Measurements from ENCODE around the gene APBB1IP.

APBB1IP gene

DNA sequence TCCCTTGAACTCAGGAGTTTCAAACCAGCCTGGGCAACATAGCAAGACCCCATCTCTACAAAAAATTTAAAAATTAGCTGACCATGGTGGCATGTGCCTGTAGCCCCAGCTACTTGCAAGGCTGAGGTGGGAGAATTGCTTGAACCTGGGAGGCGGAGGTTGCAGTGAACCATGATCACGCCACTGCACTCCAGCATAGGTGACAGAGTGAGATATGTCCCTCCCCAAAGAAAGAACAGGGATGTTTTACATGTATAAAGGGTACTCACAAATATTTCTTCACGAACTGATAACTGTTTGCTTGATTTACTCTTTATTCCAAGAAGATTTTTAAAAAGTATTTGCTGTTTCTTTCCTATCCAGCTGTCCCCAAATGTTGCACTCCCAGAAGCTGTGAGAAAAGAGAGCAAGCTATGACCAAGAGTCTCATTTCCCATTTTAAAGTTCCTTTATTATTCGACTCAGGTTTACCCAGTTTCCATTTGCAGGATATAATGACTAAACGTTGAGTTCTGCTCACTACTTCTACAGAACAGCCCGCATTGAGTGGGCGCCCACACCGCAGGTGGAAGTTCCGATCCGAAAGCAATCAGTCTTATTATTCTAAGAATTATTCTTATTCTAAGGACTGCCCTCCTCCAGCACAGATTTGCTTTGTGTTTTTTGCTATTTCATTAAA lies 90.7 kb downstream of the APBB1IP start:
- no peak overlapping the region for H3K18ac ChIP-seq (ENCODE audit: low read length)
- no peak overlapping the region for H3K23ac ChIP-seq (ENCODE audit: low read depth, low read length, poor library complexity)
- H2BK120ac ChIP-seq (ENCODE audit: low read depth, low read length), result no peak overlapping the region
- H4K8ac ChIP-seq (ENCODE audit: low read depth, low read length), result no peak overlapping the region
- no peak for DNase-seq (ENCODE audit: low spot score)
- H2AK5ac ChIP-seq (ENCODE audit: low read depth, low read length), result no peak overlapping the region
- H3K27ac ChIP-seq (replicated peaks; ENCODE audit: low read length), result no peak overlapping the region
- no peaks in the 10 kb centered on the region for H3K27me3 ChIP-seq (ENCODE audit: control insufficient read depth in 3 of 3, insufficient read depth in 3 of 3, low read depth in 1 of 3, low read length in 3 of 3)
- H3K9ac ChIP-seq (ENCODE audit: low read depth, low read length, poor library complexity), result no peak overlapping the region
- H2BK15ac ChIP-seq (ENCODE audit: low read length), result no peak overlapping the region
- no peak overlapping the region for H3K4me2 ChIP-seq (ENCODE audit: insufficient read depth, low read length, poor library complexity, severe bottlenecking)
- no peak overlapping the region for H3K4me3 ChIP-seq (ENCODE audit: low read length in 2 of 2)
- H3K4me1 ChIP-seq (ENCODE audit: control insufficient read depth in 2 of 2, insufficient read depth in 1 of 2, low read depth in 1 of 2, low read length in 2 of 2), result peaks cover 0 to 1% of the 10 kb centered on the region in 2 donors
- no peak overlapping the region for H2AFZ ChIP-seq (ENCODE audit: low read length)
- H3K36me3 ChIP-seq (replicated peaks in 1 of 2; ENCODE audit: control insufficient read depth in 2 of 2, insufficient read depth in 2 of 2, low read length in 2 of 2), result no peaks in the 10 kb centered on the region
- no peaks in the 10 kb centered on the region for H3K79me1 ChIP-seq (ENCODE audit: low read depth, low read length)
- no peaks in the 10 kb centered on the region for H3K9me3 ChIP-seq (replicated peaks in 1 of 2; ENCODE audit: control insufficient read depth in 2 of 2, insufficient read depth in 1 of 2, low read depth in 1 of 2, low read length in 2 of 2)
- no peak overlapping the region for H3K4ac ChIP-seq (ENCODE audit: low read length)
- H2BK12ac ChIP-seq (ENCODE audit: low read length), result no peak overlapping the region
- WGBS, 2 donors (ENCODE audit: extremely low coverage in 2 of 2, insufficient read length in 2 of 2, insufficient replicate concordance in 1 of 2), result no CpG with 5 or more reads among the region's 10 CpGs
- no peak overlapping the region for H2BK5ac ChIP-seq (ENCODE audit: low read length)
- H3K14ac ChIP-seq (ENCODE audit: low read length), result no peak overlapping the region
- no peak overlapping the region for H4K91ac ChIP-seq (ENCODE audit: low read depth, low read length, poor library complexity)

- H3K4ac ChIP-seq (ENCODE audit: low read length), result no peak overlapping the region
- no peak overlapping the region for H4K8ac ChIP-seq (ENCODE audit: low read depth, low read length)
- DNase-seq (ENCODE audit: low spot score), result no peak
- H3K9me3 ChIP-seq (replicated peaks in 1 of 2; ENCODE audit: control insufficient read depth in 2 of 2, insufficient read depth in 1 of 2, low read depth in 1 of 2, low read length in 2 of 2), result no peaks in the 10 kb centered on the region
- H2AK5ac ChIP-seq (ENCODE audit: low read depth, low read length), result no peak overlapping the region
- no peak overlapping the region for H3K9ac ChIP-seq (ENCODE audit: low read depth, low read length, poor library complexity)
- no peaks in the 10 kb centered on the region for H3K27me3 ChIP-seq (ENCODE audit: control insufficient read depth in 3 of 3, insufficient read depth in 3 of 3, low read depth in 1 of 3, low read length in 3 of 3)
- no peak overlapping the region for H2BK5ac ChIP-seq (ENCODE audit: low read length)
- no peak overlapping the region for H3K23ac ChIP-seq (ENCODE audit: low read depth, low read length, poor library complexity)
- H3K4me1 ChIP-seq (ENCODE audit: control insufficient read depth in 2 of 2, insufficient read depth in 1 of 2, low read depth in 1 of 2, low read length in 2 of 2), result no peaks in the 10 kb centered on the region
- H3K14ac ChIP-seq (ENCODE audit: low read length), result no peak overlapping the region
- WGBS, 2 donors (ENCODE audit: extremely low coverage in 2 of 2, insufficient read length in 2 of 2, insufficient replicate concordance in 1 of 2), result no CpG with 5 or more reads among the region's 7 CpGs
- no peak overlapping the region for H2BK15ac ChIP-seq (ENCODE audit: low read length)
- no peak overlapping the region for H2BK12ac ChIP-seq (ENCODE audit: low read length)
- H3K79me1 ChIP-seq (ENCODE audit: low read depth, low read length), result no peaks in the 10 kb centered on the region
- H4K91ac ChIP-seq (ENCODE audit: low read depth, low read length, poor library complexity), result no peak overlapping the region
- H3K18ac ChIP-seq (ENCODE audit: low read length), result peak overlapping the region; percentile 64
- no peak overlapping the region for H2BK120ac ChIP-seq (ENCODE audit: low read depth, low read length)
- H3K36me3 ChIP-seq (replicated peaks in 1 of 2; ENCODE audit: control insufficient read depth in 2 of 2, insufficient read depth in 2 of 2, low read length in 2 of 2), result no peaks in the 10 kb centered on the region
- no peak overlapping the region for H3K27ac ChIP-seq (replicated peaks; ENCODE audit: low read length)
- H3K4me2 ChIP-seq (ENCODE audit: insufficient read depth, low read length, poor library complexity, severe bottlenecking), result no peak overlapping the region
- H2AFZ ChIP-seq (ENCODE audit: low read length), result no peak overlapping the region
- H3K4me3 ChIP-seq (ENCODE audit: low read length in 2 of 2), result peak overlapping the region in 1 of 2 donors; percentile 58
These were observed 96.2 kb downstream of the APBB1IP start for GRCh38 chr10:26534384-26534783.

DNA sequence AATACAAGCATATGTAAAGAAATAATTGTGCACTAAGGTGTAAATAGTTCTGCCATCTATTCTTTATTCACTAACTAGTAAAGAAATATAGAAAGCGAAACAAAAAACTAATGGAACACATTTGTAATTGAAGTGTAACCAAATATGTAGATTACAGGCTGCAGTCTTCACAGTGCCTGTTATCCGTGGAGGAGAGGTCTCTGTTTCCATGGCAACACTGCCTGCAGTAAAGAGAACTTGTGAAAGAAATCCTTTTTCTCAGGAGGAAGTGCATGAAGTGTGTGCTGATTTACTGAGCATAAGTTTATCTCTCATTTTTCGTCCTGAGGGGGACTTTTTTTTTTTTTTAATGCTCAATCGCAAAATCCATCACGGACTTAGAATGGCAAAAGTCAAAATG lies 102.5 kb downstream of the APBB1IP start:
- no peak overlapping the region for H2BK120ac ChIP-seq (ENCODE audit: low read depth, low read length)

GRCh38 chr10:26543567-26544306 lies 105.6 kb downstream of the APBB1IP start:
- no peak overlapping the region for H2BK5ac ChIP-seq (ENCODE audit: low read length)
- no peak overlapping the region for H3K18ac ChIP-seq (ENCODE audit: low read length)
- no peak for DNase-seq (ENCODE audit: low spot score)
- WGBS, 2 donors (ENCODE audit: extremely low coverage in 2 of 2, insufficient read length in 2 of 2, insufficient replicate concordance in 1 of 2), result no CpG with 5 or more reads among the region's 7 CpGs
- H3K27me3 ChIP-seq (ENCODE audit: control insufficient read depth in 3 of 3, insufficient read depth in 3 of 3, low read depth in 1 of 3, low read length in 3 of 3), result no peaks in the 10 kb centered on the region
- no peak overlapping the region for H2BK120ac ChIP-seq (ENCODE audit: low read depth, low read length)
- no peak overlapping the region for H2AFZ ChIP-seq (ENCODE audit: low read length)
- no peak overlapping the region for H4K91ac ChIP-seq (ENCODE audit: low read depth, low read length, poor library complexity)
- no peak overlapping the region for H3K4me3 ChIP-seq (ENCODE audit: low read length in 2 of 2)
- no peak overlapping the region for H3K9ac ChIP-seq (ENCODE audit: low read depth, low read length, poor library complexity)
- H2BK15ac ChIP-seq (ENCODE audit: low read length), result no peak overlapping the region
- H3K23ac ChIP-seq (ENCODE audit: low read depth, low read length, poor library complexity), result no peak overlapping the region
- no peak overlapping the region for H3K27ac ChIP-seq (replicated peaks; ENCODE audit: low read length)
- H3K9me3 ChIP-seq (replicated peaks in 1 of 2; ENCODE audit: control insufficient read depth in 2 of 2, insufficient read depth in 1 of 2, low read depth in 1 of 2, low read length in 2 of 2), result no peaks in the 10 kb centered on the region
- H2AK5ac ChIP-seq (ENCODE audit: low read depth, low read length), result no peak overlapping the region
- no peak overlapping the region for H3K4me2 ChIP-seq (ENCODE audit: insufficient read depth, low read length, poor library complexity, severe bottlenecking)
- no peak overlapping the region for H2BK12ac ChIP-seq (ENCODE audit: low read length)
- H3K36me3 ChIP-seq (replicated peaks in 1 of 2; ENCODE audit: control insufficient read depth in 2 of 2, insufficient read depth in 2 of 2, low read length in 2 of 2), result no peaks in the 10 kb centered on the region
- no peak overlapping the region for H3K4ac ChIP-seq (ENCODE audit: low read length)
- H3K79me1 ChIP-seq (ENCODE audit: low read depth, low read length), result no peaks in the 10 kb centered on the region
- H4K8ac ChIP-seq (ENCODE audit: low read depth, low read length), result no peak overlapping the region
- H3K4me1 ChIP-seq (ENCODE audit: control insufficient read depth in 2 of 2, insufficient read depth in 1 of 2, low read depth in 1 of 2, low read length in 2 of 2), result peaks cover 2 to 3% of the 10 kb centered on the region in 2 donors
- H3K14ac ChIP-seq (ENCODE audit: low read length), result no peak overlapping the region

More for the DNA sequence above, 102.5 kb downstream of the APBB1IP start:
- H2BK5ac ChIP-seq (ENCODE audit: low read length), result no peak overlapping the region
- no peak overlapping the region for H3K9ac ChIP-seq (ENCODE audit: low read depth, low read length, poor library complexity)
- WGBS, 2 donors (ENCODE audit: extremely low coverage in 2 of 2, insufficient read length in 2 of 2, insufficient replicate concordance in 1 of 2), result no CpG with 5 or more reads among the region's 5 CpGs
- no peak overlapping the region for H3K14ac ChIP-seq (ENCODE audit: low read length)
- no peak overlapping the region for H2BK12ac ChIP-seq (ENCODE audit: low read length)
- no peak overlapping the region for H3K23ac ChIP-seq (ENCODE audit: low read depth, low read length, poor library complexity)
- DNase-seq (ENCODE audit: low spot score), result peak; percentile 30
- no peak overlapping the region for H2AK5ac ChIP-seq (ENCODE audit: low read depth, low read length)
- no peaks in the 10 kb centered on the region for H3K79me1 ChIP-seq (ENCODE audit: low read depth, low read length)
- no peak overlapping the region for H3K18ac ChIP-seq (ENCODE audit: low read length)
- no peak overlapping the region for H2AFZ ChIP-seq (ENCODE audit: low read length)
- H3K4me1 ChIP-seq (ENCODE audit: control insufficient read depth in 2 of 2, insufficient read depth in 1 of 2, low read depth in 1 of 2, low read length in 2 of 2), result peaks cover 2 to 3% of the 10 kb centered on the region in 2 donors
- no peak overlapping the region for H3K4me3 ChIP-seq (ENCODE audit: low read length in 2 of 2)
- no peak overlapping the region for H2BK15ac ChIP-seq (ENCODE audit: low read length)
- H4K91ac ChIP-seq (ENCODE audit: low read depth, low read length, poor library complexity), result no peak overlapping the region
- H3K27ac ChIP-seq (replicated peaks; ENCODE audit: low read length), result no peak overlapping the region
- H3K9me3 ChIP-seq (replicated peaks in 1 of 2; ENCODE audit: control insufficient read depth in 2 of 2, insufficient read depth in 1 of 2, low read depth in 1 of 2, low read length in 2 of 2), result no peaks in the 10 kb centered on the region
- H3K4me2 ChIP-seq (ENCODE audit: insufficient read depth, low read length, poor library complexity, severe bottlenecking), result no peak overlapping the region
- no peaks in the 10 kb centered on the region for H3K36me3 ChIP-seq (replicated peaks in 1 of 2; ENCODE audit: control insufficient read depth in 2 of 2, insufficient read depth in 2 of 2, low read length in 2 of 2)
- no peak overlapping the region for H4K8ac ChIP-seq (ENCODE audit: low read depth, low read length)
- no peak overlapping the region for H3K4ac ChIP-seq (ENCODE audit: low read length)
- no peaks in the 10 kb centered on the region for H3K27me3 ChIP-seq (ENCODE audit: control insufficient read depth in 3 of 3, insufficient read depth in 3 of 3, low read depth in 1 of 3, low read length in 3 of 3)
